CD4-positive, alpha-beta T cell treated with Interleukin-17A for 4 hours (primary cell): ENCODE measurements around the gene SARS2.
A peak's percentile ranks its signal among the peaks of the same experiment; 100 is the strongest.
"Not testable (repeated sequence)": the region's sequence is repeated elsewhere in the genome, so short reads cannot be mapped to it uniquely, and the experiment has no call there.

ENCODE experiments used
- DNase-seq: peaks from one replicate; pipeline ENCODE4 v3.0.0-alpha.2; 2020; ENCODE audit warnings: mixed read lengths

Gene SARS2

GRCh38 chr19:38889803-38890202 is 40.8 kb downstream of the SARS2 start:
- DNase-seq: no peak

GRCh38 chr19:38888876-38889275 is 41.7 kb downstream of the SARS2 start:
- DNase-seq: no peak

- not testable (repeated sequence) for DNase-seq
Measured at GRCh38 chr19:38884691-38885090, 45.9 kb downstream of the SARS2 start.

- DNase-seq: no peak
Measured at GRCh38 chr19:38883286-38883685, 47.3 kb downstream of the SARS2 start.

GRCh38 chr19:38880882-38881609 is 49.5 kb downstream of the SARS2 start:
- no peak for DNase-seq

- no peak for DNase-seq
Measured at GRCh38 chr19:38880076-38880881, 50.3 kb downstream of the SARS2 start.

- no peak for DNase-seq
Measured at GRCh38 chr19:38879400-38879751, 51.2 kb downstream of the SARS2 start.

- no peak for DNase-seq
Measured at GRCh38 chr19:38878575-38879399, 51.8 kb downstream of the SARS2 start.

GRCh38 chr19:38877781-38878574 is 52.6 kb downstream of the SARS2 start, which contains the start of gene RINL:
Gene RINL, minus strand, starts transcription at chr19:38878275. Its CDS starts 1,533 bp downstream, at chr19:38876742.
- DNase-seq: peak; percentile 85

GRCh38 chr19:38875656-38876395 is 54.7 kb downstream of the SARS2 start:
- no peak for DNase-seq

- DNase-seq: not testable (repeated sequence)
Measured at GRCh38 chr19:38873400-38873799, 57.2 kb downstream of the SARS2 start.

- no peak for DNase-seq
Measured at GRCh38 chr19:38870612-38871011, 60.0 kb downstream of the SARS2 start.

GRCh38 chr19:38869836-38870607 is 60.5 kb downstream of the SARS2 start:
- DNase-seq: peak; percentile 97

GRCh38 chr19:38869160-38869835 is 61.3 kb downstream of the SARS2 start:
- peak; percentile 55 for DNase-seq

GRCh38 chr19:38868551-38868950 is 62.0 kb downstream of the SARS2 start:
- no peak for DNase-seq

GRCh38 chr19:38867171-38867780 is 63.3 kb downstream of the SARS2 start:
- no peak for DNase-seq
